Measurements from ENCODE around the gene NLRP12.

DNA sequence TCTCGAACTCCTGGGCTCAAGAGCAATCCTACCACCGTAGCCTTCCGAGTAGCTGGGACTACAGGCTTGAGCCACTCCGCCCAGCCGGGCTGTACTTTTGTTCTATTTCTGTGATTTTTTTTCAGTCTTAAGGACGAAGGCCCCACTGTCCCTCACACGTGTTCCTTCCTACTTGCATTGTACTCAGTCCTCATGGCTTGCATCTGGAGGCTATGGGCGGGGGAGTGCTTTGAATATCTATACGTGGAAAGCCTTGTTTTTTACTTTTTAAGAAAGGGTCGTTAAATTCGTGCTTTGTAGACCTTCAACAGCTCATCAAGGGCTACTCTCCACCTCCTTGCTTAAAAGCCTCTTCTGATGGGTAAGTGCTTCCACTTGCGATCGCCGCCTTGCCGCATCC is 36.8 kb downstream of the NLRP12 start:
- TF ChIP-seq, protein P1, sequence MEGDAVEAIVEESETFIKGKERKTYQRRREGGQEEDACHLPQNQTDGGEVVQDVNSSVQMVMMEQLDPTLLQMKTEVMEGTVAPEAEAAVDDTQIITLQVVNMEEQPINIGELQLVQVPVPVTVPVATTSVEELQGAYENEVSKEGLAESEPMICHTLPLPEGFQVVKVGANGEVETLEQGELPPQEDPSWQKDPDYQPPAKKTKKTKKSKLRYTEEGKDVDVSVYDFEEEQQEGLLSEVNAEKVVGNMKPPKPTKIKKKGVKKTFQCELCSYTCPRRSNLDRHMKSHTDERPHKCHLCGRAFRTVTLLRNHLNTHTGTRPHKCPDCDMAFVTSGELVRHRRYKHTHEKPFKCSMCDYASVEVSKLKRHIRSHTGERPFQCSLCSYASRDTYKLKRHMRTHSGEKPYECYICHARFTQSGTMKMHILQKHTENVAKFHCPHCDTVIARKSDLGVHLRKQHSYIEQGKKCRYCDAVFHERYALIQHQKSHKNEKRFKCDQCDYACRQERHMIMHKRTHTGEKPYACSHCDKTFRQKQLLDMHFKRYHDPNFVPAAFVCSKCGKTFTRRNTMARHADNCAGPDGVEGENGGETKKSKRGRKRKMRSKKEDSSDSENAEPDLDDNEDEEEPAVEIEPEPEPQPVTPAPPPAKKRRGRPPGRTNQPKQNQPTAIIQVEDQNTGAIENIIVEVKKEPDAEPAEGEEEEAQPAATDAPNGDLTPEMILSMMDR (conservative IDR thresholded peaks at IDR 0.05; ENCODE audit: low read depth in 2 of 2) = no peak
- TF ChIP-seq, protein P2, sequence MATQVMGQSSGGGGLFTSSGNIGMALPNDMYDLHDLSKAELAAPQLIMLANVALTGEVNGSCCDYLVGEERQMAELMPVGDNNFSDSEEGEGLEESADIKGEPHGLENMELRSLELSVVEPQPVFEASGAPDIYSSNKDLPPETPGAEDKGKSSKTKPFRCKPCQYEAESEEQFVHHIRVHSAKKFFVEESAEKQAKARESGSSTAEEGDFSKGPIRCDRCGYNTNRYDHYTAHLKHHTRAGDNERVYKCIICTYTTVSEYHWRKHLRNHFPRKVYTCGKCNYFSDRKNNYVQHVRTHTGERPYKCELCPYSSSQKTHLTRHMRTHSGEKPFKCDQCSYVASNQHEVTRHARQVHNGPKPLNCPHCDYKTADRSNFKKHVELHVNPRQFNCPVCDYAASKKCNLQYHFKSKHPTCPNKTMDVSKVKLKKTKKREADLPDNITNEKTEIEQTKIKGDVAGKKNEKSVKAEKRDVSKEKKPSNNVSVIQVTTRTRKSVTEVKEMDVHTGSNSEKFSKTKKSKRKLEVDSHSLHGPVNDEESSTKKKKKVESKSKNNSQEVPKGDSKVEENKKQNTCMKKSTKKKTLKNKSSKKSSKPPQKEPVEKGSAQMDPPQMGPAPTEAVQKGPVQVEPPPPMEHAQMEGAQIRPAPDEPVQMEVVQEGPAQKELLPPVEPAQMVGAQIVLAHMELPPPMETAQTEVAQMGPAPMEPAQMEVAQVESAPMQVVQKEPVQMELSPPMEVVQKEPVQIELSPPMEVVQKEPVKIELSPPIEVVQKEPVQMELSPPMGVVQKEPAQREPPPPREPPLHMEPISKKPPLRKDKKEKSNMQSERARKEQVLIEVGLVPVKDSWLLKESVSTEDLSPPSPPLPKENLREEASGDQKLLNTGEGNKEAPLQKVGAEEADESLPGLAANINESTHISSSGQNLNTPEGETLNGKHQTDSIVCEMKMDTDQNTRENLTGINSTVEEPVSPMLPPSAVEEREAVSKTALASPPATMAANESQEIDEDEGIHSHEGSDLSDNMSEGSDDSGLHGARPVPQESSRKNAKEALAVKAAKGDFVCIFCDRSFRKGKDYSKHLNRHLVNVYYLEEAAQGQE (IDR thresholded peaks at IDR 0.05; ENCODE audit: unreplicated experiment) = no peak
- TF ChIP-seq POLR2AphosphoS5 (IDR thresholded peaks at IDR 0.05; ENCODE audit: low read depth) (no peak), CREB1 (CRISPR knock-in tag; IDR thresholded peaks at IDR 0.05; ENCODE audit: low read depth) (no peak), NANOG (IDR thresholded peaks at IDR 0.05; ENCODE audit: borderline replicate concordance) (no peak), EZH2 (IDR thresholded peaks at IDR 0.05; ENCODE audit: low read depth, unreplicated experiment) (no peak), EZH2phosphoT487 (IDR thresholded peaks at IDR 0.05; ENCODE audit: unreplicated experiment) (no peak), ZNF114 (CRISPR knock-in tag; IDR thresholded peaks at IDR 0.05) (no peak), ZNF331 (CRISPR knock-in tag; IDR thresholded peaks at IDR 0.05; ENCODE audit: low read depth) (no peak), STAT1 (IDR thresholded peaks at IDR 0.05; ENCODE audit: unreplicated experiment) (no peak), JUNB (IDR thresholded peaks at IDR 0.05; ENCODE audit: unreplicated experiment) (no peak)
- TF ChIP-seq, protein P3, sequence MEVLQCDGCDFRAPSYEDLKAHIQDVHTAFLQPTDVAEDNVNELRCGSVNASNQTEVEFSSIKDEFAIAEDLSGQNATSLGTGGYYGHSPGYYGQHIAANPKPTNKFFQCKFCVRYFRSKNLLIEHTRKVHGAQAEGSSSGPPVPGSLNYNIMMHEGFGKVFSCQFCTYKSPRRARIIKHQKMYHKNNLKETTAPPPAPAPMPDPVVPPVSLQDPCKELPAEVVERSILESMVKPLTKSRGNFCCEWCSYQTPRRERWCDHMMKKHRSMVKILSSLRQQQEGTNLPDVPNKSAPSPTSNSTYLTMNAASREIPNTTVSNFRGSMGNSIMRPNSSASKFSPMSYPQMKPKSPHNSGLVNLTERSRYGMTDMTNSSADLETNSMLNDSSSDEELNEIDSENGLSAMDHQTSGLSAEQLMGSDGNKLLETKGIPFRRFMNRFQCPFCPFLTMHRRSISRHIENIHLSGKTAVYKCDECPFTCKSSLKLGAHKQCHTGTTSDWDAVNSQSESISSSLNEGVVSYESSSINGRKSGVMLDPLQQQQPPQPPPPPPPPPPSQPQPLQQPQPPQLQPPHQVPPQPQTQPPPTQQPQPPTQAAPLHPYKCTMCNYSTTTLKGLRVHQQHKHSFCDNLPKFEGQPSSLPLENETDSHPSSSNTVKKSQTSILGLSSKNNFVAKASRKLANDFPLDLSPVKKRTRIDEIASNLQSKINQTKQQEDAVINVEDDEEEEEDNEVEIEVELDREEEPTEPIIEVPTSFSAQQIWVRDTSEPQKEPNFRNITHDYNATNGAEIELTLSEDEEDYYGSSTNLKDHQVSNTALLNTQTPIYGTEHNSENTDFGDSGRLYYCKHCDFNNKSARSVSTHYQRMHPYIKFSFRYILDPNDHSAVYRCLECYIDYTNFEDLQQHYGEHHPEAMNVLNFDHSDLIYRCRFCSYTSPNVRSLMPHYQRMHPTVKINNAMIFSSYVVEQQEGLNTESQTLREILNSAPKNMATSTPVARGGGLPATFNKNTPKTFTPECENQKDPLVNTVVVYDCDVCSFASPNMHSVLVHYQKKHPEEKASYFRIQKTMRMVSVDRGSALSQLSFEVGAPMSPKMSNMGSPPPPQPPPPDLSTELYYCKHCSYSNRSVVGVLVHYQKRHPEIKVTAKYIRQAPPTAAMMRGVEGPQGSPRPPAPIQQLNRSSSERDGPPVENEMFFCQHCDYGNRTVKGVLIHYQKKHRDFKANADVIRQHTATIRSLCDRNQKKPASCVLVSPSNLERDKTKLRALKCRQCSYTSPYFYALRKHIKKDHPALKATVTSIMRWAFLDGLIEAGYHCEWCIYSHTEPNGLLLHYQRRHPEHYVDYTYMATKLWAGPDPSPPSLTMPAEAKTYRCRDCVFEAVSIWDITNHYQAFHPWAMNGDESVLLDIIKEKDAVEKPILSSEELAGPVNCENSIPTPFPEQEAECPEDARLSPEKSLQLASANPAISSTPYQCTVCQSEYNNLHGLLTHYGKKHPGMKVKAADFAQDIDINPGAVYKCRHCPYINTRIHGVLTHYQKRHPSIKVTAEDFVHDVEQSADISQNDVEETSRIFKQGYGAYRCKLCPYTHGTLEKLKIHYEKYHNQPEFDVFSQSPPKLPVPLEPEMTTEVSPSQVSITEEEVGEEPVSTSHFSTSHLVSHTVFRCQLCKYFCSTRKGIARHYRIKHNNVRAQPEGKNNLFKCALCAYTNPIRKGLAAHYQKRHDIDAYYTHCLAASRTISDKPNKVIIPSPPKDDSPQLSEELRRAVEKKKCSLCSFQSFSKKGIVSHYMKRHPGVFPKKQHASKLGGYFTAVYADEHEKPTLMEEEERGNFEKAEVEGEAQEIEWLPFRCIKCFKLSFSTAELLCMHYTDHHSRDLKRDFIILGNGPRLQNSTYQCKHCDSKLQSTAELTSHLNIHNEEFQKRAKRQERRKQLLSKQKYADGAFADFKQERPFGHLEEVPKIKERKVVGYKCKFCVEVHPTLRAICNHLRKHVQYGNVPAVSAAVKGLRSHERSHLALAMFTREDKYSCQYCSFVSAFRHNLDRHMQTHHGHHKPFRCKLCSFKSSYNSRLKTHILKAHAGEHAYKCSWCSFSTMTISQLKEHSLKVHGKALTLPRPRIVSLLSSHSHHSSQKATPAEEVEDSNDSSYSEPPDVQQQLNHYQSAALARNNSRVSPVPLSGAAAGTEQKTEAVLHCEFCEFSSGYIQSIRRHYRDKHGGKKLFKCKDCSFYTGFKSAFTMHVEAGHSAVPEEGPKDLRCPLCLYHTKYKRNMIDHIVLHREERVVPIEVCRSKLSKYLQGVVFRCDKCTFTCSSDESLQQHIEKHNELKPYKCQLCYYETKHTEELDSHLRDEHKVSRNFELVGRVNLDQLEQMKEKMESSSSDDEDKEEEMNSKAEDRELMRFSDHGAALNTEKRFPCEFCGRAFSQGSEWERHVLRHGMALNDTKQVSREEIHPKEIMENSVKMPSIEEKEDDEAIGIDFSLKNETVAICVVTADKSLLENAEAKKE (CRISPR knock-in tag; IDR thresholded peaks at IDR 0.05) = no peak
- TF ChIP-seq, protein P4, sequence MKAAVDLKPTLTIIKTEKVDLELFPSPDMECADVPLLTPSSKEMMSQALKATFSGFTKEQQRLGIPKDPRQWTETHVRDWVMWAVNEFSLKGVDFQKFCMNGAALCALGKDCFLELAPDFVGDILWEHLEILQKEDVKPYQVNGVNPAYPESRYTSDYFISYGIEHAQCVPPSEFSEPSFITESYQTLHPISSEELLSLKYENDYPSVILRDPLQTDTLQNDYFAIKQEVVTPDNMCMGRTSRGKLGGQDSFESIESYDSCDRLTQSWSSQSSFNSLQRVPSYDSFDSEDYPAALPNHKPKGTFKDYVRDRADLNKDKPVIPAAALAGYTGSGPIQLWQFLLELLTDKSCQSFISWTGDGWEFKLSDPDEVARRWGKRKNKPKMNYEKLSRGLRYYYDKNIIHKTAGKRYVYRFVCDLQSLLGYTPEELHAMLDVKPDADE (IDR thresholded peaks at IDR 0.05) = no peak

All from GM23338 (cell line).